DMS 273 treated with DMSO at 0.1 percent for 48 hours (cell line): ENCODE results near the gene LMF1.

Experiments used
- DNase-seq: peaks from one replicate; lab custom pipeline; 2025; lab: John Stamatoyannopoulos, UW

LMF1 gene

GRCh38 chr16:813204-813915, 157.4 kb downstream of the LMF1 start:
- DNase-seq: no peak

DNA sequence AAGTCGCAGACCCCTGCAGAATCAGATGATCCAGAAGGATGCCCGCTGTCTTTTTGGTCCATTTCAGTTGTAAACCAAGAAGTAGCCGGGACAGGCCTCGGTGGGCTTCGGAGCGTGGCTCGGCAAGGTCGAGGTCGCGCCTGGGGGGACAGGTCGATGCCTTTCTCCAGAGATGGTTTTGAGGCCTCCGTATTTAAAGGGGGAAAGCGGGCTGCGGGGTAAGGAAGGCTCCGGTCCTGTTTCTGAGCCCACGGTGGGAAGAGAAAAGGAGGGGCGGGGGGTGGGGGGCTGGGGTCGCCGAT, 162.7 kb downstream of the LMF1 start:
- no peak for DNase-seq

- peak; percentile 49 for DNase-seq
Observed at GRCh38 chr16:807347-808084, 163.3 kb downstream of the LMF1 start.

DNA sequence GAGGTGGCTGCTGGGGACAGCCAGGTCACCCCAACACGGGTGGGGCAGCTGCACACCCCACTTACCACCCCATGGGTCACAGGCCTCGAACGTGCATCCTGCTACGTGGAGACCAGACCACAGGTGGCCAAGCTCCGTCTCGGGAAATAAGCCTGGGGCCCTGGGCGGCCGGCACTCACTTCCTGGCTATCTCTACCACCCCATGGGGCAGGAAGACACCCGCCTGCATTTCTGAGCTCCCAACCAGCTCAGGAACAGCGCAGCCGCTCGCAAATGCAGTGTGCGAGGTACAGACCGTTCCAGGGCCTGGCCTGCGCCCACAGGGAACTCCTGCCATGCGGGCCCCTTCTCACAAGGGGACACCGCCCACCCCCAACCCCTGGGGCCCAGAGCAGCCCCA, 165.3 kb downstream of the LMF1 start:
- DNase-seq: no peak

GRCh38 chr16:804193-805048, 166.4 kb downstream of the LMF1 start:
- no peak for DNase-seq

GRCh38 chr16:803754-804080, 167.1 kb downstream of the LMF1 start:
- no peak for DNase-seq
